PC-3 (cell line): ENCODE measurements around the gene C3orf52. TPM values are rescaled to one million over a fixed set of nuclear protein-coding genes. Genes with fewer than 3 reads are reported as not detected.

ENCODE experiments used
- ATAC-seq: fragments of 200-7000 bp; cut with Tn5 transposase; 2 replicates; pipeline ENCODE4 v1.9.1; 2020; ENCODE audit warnings: mild to moderate bottlenecking, moderate library complexity
- BruUV-seq: library from RNA; stranded (reverse); fragments of 400-500 nt; replicated peaks from 2 replicates; lab custom pipeline; 2021; lab: Mats Ljungman, UMichigan
- CTCF ChIA-PET: fragments of 300-600 bp; sonication (Branson Sonifier 250); formaldehyde crosslinking; loops from one replicate; lab custom pipeline; 2022; ENCODE audit warnings: antibody characterized with exemption; lab: Charles Lee
- POLR2A ChIA-PET: fragments of 300-600 bp; sonication (Branson Sonifier 250); formaldehyde crosslinking; loops from one replicate; lab custom pipeline; 2022; ENCODE audit warnings: antibody characterized with exemption; ENCODE audit not compliant: unreplicated experiment; lab: Charles Lee
- DNase-seq: peaks from one replicate; pipeline ENCODE4 v3.0.0-alpha.2; 2015
- H2AFZ ChIP-seq: fragments of 300-600 bp; sonication (generic); 2 replicates; pipeline ENCODE4 v1.6.0; 2016; ENCODE audit warnings: antibody characterized with exemption, low read length
- H3F3A ChIP-seq: fragments of 300-600 bp; sonication (generic); one replicate; pipeline ENCODE4 v1.6.0; 2017; ENCODE audit warnings: antibody characterized with exemption, low read length, control low read depth, mild to moderate bottlenecking; ENCODE audit not compliant: unreplicated experiment
- H3K27ac ChIP-seq: fragments of 300-600 bp; sonication (generic); 2 replicates; pipeline ENCODE4 v1.5.1; 2016; ENCODE audit warnings: mild to moderate bottlenecking, low read length
- H3K27me3 ChIP-seq: fragments of 300-600 bp; sonication (generic); 2 replicates; pipeline ENCODE4 v1.6.1; 2016; ENCODE audit warnings: low read length, mixed read lengths
- H3K36me3 ChIP-seq: fragments of 300-600 bp; sonication (generic); 2 replicates; pipeline ENCODE4 v1.6.1; 2016; ENCODE audit warnings: low read depth, mixed run types, low read length, mixed read lengths
- H3K4me1 ChIP-seq: fragments of 300-600 bp; sonication (generic); 2 replicates; pipeline ENCODE4 v1.5.1; 2016; ENCODE audit warnings: low read length; ENCODE audit not compliant: insufficient read depth
- H3K4me2 ChIP-seq: fragments of 300-600 bp; sonication (generic); 2 replicates; pipeline ENCODE4 v1.6.0; 2016; ENCODE audit warnings: low read length
- H3K4me3 ChIP-seq: fragments of 300-600 bp; sonication (generic); 2 replicates; pipeline ENCODE4 v1.5.1; 2016; ENCODE audit warnings: mild to moderate bottlenecking, low read length, mixed read lengths
- H3K79me2 ChIP-seq: fragments of 300-600 bp; sonication (generic); 2 replicates; pipeline ENCODE4 v1.6.1; 2017; ENCODE audit warnings: low read length, mixed read lengths
- H3K9ac ChIP-seq: fragments of 300-600 bp; sonication (generic); 2 replicates; pipeline ENCODE4 v1.6.0; 2016; ENCODE audit warnings: mild to moderate bottlenecking, low read length
- H3K9me2 ChIP-seq: fragments of 300-600 bp; sonication (generic); replicated peaks from 2 replicates; pipeline ENCODE4 v1.6.1; 2016; ENCODE audit warnings: mixed run types, low read length, mixed read lengths
- H3K9me3 ChIP-seq: fragments of 300-600 bp; sonication (generic); 2 replicates; pipeline ENCODE4 v1.6.1; 2016; ENCODE audit warnings: low read length, mixed read lengths
- H4K20me1 ChIP-seq: fragments of 300-600 bp; sonication (generic); 2 replicates; pipeline ENCODE4 v1.6.1; 2016; ENCODE audit warnings: low read length, mixed read lengths
- CTCF ChIP-seq: fragments of 300-600 bp; sonication (generic); conservative IDR thresholded peaks from 2 replicates; pipeline ENCODE4 v1.5.1; 2017; ENCODE audit warnings: antibody characterized with exemption, low read depth, mild to moderate bottlenecking, low read length
- EZH2 ChIP-seq: fragments of 300-600 bp; sonication (generic); IDR thresholded peaks from one replicate; pipeline ENCODE4 v1.6.1; 2017; ENCODE audit warnings: antibody characterized with exemption, mild to moderate bottlenecking, low read length; ENCODE audit not compliant: unreplicated experiment
- EZH2phosphoT487 ChIP-seq: fragments of 300-600 bp; sonication (generic); IDR thresholded peaks from 2 replicates; pipeline ENCODE4 v1.6.1; 2018; ENCODE audit warnings: mild to moderate bottlenecking, antibody characterized with exemption, low read length, borderline replicate concordance
- intact Hi-C: fragments of 100-400 bp; cut with micrococcal nuclease; formaldehyde crosslinking; loops from 2 replicates; pipeline ENCODE4 v1.9.0; 2023
- total RNA-seq: library from RNA; depleted of rRNA; stranded (reverse); fragments of >200 nt; gene quantifications from 2 replicates; pipeline ENCODE4 v1.2.3, GENCODE V29; 2014

The C3orf52 gene
- total RNA-seq, 1 experiment from 2014 or later, result 16.7 TPM

DNA sequence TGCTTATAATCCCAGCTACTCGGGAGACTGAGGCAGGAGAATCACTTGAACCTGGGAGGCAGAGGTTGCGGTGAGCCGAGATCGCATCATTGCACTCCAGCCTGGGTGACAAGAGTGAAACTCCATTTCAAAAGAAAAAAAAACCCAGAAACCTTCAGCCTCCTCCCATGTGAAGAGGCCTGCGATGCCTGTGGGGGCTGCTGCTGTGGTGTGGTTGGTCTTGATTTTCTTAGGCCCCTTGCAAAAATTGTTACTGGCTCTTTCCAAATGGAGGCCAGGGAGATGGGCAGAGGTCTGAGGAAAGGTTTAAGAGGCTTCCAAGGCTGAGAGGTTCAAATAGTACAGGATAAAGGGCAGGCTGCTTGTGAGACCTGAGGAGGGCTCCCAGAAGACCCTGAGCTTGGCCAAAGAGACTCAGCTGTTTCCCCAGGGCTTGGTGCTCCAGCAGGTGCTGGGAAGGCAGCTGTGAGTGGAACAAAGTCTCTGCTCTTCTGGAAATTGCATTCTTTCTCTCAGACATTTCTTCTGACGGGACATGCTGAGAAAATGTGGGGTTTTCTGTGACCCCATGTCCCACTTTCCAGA lies 28.5 kb downstream of the C3orf52 start:
- POLR2A ChIA-PET, result no interaction called here
- H3K36me3 ChIP-seq, result peaks cover 46% of the 10 kb centered on the region
- intact Hi-C loops, result no loop called here

GRCh38 chr3:112115161-112115739 lies 29.1 kb downstream of the C3orf52 start:
- DNase-seq (no peak), ATAC-seq (no peak)
- CTCF ChIA-PET, result no interaction called here
- no peak for TF ChIP-seq CTCF
- no peak for TF ChIP-seq EZH2phosphoT487
- TF ChIP-seq EZH2, result no peak
- Histone ChIP-seq H3K4me2 (no peak overlapping the region), H2AFZ (no peak overlapping the region), H3K27ac (no peak overlapping the region), H3K4me1 (peaks cover 3% of the 10 kb centered on the region), H3K79me2 (no peaks in the 10 kb centered on the region), H4K20me1 (peaks cover 4% of the 10 kb centered on the region; the same call in 1 of the 2 replicates), H3K36me3 (peaks cover 45% of the 10 kb centered on the region), H3K9me2 (no peaks in the 10 kb centered on the region), H3K9me3 (no peaks in the 10 kb centered on the region), H3F3A (no peaks in the 10 kb centered on the region), H3K9ac (no peak overlapping the region), H3K4me3 (no peak overlapping the region), H3K27me3 (no peaks in the 10 kb centered on the region)
- no TSS peak for BruUV-seq
- POLR2A ChIA-PET, result no interaction called here
- intact Hi-C loops, result no loop called here

More for the DNA sequence above, 28.5 kb downstream of the C3orf52 start:
- Histone ChIP-seq H3F3A (no peaks in the 10 kb centered on the region), H4K20me1 (peaks cover 4% of the 10 kb centered on the region; the same call in 1 of the 2 replicates), H3K4me2 (no peak overlapping the region), H2AFZ (no peak overlapping the region), H3K27me3 (no peaks in the 10 kb centered on the region), H3K9ac (no peak overlapping the region), H3K4me3 (no peak overlapping the region), H3K9me2 (no peaks in the 10 kb centered on the region), H3K9me3 (no peaks in the 10 kb centered on the region), H3K79me2 (no peaks in the 10 kb centered on the region), H3K27ac (no peak overlapping the region), H3K4me1 (peaks cover 3% of the 10 kb centered on the region)
- CTCF ChIA-PET, result no interaction called here
- no TSS peak for BruUV-seq
- no peak for ATAC-seq
- no peak for TF ChIP-seq CTCF
- no peak for TF ChIP-seq EZH2phosphoT487
- no peak for TF ChIP-seq EZH2
- no peak for DNase-seq

DNA sequence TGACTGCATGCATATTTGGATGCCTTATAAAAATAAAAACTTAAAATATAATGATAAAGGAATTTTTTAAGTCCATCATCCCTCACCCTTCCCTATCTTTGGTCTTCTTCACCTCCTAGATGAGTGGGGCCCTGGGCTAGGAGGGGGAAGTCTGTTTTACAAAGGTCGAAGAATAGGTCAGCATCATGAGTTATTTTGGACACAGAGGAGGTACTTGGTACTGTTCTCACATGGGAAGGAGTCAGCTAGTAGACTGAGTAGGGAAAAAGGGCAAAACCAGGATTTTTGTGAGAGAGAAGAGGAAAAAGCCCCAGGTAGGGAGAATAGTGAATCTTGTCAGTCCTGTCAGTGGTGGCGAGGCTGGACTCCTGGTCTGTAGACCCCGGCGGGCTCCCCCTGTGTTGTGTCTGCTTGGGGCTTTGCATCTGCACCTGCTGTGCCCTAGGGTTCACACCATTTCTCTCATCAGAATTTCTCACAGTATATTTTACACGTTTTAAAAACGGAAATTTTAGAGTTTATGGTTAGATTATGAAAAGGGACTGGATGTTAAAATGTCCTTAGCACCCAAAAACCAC lies 29.7 kb downstream of the C3orf52 start:
- no peak for TF ChIP-seq EZH2phosphoT487
- TF ChIP-seq EZH2, result no peak
- TF ChIP-seq CTCF, result no peak
- no peak for ATAC-seq
- H3K4me3 ChIP-seq, result no peak overlapping the region
- no peak overlapping the region for H3K4me2 ChIP-seq
- H3K4me1 ChIP-seq, result peaks cover 3% of the 10 kb centered on the region
- no peak overlapping the region for H3K27ac ChIP-seq
- no peaks in the 10 kb centered on the region for H3K9me2 ChIP-seq
- CTCF ChIA-PET, result no interaction called here
- intact Hi-C loops, result no loop called here
- POLR2A ChIA-PET, result no interaction called here
- no peak overlapping the region for H3K9ac ChIP-seq
- H4K20me1 ChIP-seq, result peaks cover 4% of the 10 kb centered on the region; the same call in 1 of the 2 replicates
- no peak overlapping the region for H2AFZ ChIP-seq
- H3K27me3 ChIP-seq, result no peaks in the 10 kb centered on the region
- H3K9me3 ChIP-seq, result no peaks in the 10 kb centered on the region
- peaks cover 45% of the 10 kb centered on the region for H3K36me3 ChIP-seq
- no TSS peak for BruUV-seq
- no peaks in the 10 kb centered on the region for H3K79me2 ChIP-seq
- no peaks in the 10 kb centered on the region for H3F3A ChIP-seq
- DNase-seq, result no peak
